Endometrial microvascular endothelial cells (primary cell): Measurements from ENCODE around the gene SERTAD3. TPM values are rescaled to one million over a fixed set of nuclear protein-coding genes. Genes with fewer than 3 reads are reported as not detected.
"Not testable (repeated sequence)": the region's sequence is repeated elsewhere in the genome, so short reads cannot be mapped to it uniquely, and the experiment has no call there.

Experiments used
- in situ Hi-C: cut with HindIII; loops from 2 replicates; pipeline ENCODE4 v1.10.0; 2017; ENCODE audit warnings: low sequenced_read_pairs, low pct_unique_long_range_greater_than_20kb; ENCODE audit errors: inconsistent ontology term
- total RNA-seq: library from RNA; depleted of rRNA; stranded (reverse); fragments of >200 nt; gene quantifications from one replicate; pipeline ENCODE4 v1.2.3, GENCODE V29; 2015; ENCODE audit errors: inconsistent ontology term

Gene SERTAD3, protein sequence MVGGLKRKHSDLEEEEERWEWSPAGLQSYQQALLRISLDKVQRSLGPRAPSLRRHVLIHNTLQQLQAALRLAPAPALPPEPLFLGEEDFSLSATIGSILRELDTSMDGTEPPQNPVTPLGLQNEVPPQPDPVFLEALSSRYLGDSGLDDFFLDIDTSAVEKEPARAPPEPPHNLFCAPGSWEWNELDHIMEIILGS
- 27.0 TPM for total RNA-seq

DNA sequence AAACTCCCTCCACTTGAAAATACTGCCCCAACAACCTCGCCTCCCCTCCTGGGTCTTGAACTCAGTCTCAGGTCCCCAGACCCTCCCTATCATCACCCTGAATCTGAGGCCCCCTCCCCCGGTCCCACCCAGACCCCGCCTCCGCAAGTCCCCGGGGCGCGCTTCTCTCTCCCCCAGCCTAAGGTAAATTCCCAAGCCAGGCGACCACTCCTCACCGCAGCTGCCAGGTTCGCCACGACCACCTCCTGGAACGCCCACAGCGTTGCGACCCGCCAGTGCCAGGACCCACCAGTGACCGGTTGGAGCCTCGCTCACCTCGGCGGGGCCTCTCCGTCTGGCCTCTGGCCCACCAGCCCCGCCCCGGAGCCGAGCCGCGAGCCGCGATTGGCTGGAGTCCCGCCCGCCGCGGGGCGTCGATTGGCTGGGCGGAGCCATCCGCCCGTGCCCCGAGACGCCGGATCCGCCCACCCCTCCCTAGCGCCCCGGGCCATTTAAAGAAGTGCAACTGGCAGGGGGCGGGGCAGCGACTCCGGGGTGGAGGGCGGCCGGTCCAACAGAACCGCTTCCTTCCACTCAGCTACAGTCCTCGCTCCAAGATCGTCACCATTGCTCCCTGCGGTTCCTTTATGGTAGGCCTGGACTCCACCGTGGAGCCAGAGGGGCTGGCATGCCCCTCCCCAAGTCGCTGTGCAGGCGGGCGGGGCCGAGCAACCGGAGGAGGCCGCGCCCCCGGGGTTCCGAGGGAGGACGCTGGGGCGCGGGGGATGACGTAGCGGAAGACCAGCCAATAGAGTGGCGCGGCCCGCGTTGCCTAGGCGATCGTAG lies at the start of gene SERTAD3:
TSS of gene SERTAD3 (minus strand) at position 336 of the 825 bp plus-strand sequence. CDS start 2,255 bp downstream, outside the sequence.
- in situ Hi-C loops = no loop called here

DNA sequence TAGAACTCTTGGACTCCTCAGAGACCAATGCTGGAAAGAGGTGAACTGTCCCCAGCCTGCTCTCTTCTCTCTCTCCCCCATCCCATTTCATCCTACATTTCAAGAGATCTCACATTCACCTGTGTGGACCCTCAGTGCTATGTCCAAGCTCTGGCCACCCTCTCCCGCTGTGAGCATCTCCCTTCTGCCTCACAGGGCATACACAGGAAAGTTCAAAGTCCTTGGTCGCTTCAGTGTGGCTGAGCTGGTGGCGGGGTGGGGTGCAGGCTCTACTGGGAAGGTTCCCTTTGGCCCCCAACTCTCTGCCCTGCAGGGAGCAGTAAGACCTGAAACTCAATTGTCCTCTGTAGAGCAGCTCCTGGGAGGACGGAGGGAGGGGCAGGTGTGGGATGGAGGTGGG lies 49.6 kb upstream of the SERTAD3 start:
- in situ Hi-C loops = no loop called here

DNA sequence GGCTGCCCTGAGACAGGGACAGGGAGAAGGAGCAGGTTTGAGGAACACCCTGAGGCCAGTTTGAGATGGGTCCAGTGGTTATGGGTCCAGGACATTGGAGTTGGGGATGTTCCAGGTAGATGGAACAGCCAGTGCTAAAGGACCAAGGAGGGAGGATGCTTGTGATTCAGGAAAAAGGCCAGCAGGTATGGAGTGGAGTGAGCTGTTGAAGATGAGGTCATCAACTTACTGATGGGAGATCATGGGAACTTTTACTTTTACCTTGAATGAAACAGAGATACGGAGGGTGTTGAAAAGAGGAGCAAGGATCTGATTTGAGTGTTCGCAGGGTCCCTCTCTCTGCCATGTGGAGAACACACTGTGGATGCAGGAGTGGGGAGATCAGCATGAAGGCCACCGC lies 48.1 kb upstream of the SERTAD3 start:
- in situ Hi-C loops = no loop called here

DNA sequence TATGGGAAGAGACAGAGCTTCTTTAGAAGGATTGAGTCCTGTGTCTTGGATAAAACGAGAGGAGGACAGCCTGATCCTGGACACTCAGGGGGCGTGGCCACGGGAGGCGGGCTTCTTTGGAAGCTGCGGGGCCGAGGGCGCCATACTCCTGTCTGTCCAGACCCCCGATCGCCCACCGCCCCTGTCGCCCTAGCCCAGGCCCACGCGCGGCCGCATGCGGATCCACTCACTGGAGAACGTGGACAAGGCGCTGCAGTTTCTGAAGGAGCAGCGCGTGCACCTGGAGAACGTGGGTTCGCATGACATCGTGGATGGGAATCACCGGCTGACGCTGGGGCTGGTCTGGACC lies 45.7 kb upstream of the SERTAD3 start:
- in situ Hi-C loops = no loop called here

DNA sequence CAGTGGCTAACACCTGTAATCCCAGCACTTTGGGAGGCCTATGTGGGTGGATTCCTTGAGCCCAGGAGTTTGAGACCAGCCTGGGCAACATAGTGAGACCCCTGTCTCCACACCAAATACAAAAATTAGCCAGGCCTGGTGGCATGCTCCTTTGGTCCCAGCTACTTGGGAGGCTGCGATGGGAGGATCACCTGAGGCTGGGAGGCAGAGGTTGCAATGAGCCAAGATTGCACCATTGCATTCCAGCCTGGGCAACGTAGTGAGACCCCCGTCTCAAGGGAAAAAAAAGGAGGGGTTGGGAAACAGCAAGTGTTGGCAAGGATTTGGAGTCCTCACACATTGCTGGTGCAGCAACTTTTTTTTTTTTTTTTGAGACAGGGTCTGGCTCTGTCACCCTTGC lies 41.9 kb upstream of the SERTAD3 start:
- in situ Hi-C loops = no loop called here

DNA sequence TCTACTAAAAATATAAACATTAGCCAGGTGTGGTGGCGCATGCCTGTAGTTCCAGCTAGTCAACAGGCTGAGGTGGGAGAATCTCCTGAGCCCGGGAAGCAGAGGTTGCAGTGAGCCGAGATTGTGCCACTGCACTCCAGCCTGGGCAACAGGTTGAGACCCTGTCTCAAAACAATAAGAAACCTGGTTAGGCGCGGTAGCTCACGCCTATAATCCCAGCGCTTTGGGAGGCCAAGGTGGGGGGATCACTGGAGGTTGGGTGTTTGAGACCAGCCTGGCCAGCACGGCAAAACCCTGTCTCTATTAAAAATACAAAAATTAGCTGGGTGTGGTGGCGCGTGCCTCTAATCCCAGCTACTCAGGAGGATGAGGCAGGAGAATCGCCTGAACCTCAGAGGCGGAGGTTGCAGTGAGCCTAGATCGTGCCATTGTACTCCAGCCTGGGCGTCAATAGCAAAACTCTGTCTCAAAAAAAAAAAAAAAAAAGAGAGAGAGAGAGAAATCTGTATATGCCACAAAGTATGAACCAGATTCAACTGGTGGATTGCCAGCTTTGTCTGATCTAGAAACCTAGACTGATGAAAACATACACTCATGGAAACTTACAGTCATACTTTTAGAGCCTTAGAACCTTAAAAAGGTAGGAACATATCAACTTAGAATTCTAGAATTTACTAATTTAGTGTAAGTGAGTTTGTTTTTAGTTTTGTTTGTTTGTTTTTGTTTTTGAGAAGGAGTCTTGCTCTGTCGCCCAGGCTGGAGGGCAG lies 31.9 kb upstream of the SERTAD3 start:
- in situ Hi-C loops = not testable (repeated sequence)

- in situ Hi-C loops = no loop called here
Measured at GRCh38 chr19:40474737-40475136, 30.6 kb upstream of the SERTAD3 start.

DNA sequence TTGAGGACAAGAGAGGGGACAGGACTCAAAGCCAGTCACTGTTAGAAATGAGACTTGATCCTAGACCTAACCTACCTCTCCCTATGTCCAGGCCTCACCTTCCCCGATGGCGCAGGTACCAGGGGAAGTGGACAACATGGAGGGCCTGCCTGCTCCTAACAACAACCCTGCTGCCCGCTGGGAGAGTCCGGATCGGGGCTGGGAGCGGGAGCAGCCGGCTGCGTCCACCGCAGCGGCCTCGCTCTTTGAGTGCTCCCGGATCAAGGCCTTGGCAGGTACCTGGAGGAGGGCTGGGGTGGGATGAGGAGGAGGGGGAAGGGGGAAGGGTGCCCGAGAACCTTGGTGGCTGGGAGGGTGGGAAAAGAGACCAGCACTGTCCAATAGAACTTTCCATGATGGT lies 28.4 kb upstream of the SERTAD3 start:
- in situ Hi-C loops = no loop called here

- in situ Hi-C loops = no loop called here
Measured at GRCh38 chr19:40471111-40471510, 27.0 kb upstream of the SERTAD3 start.

DNA sequence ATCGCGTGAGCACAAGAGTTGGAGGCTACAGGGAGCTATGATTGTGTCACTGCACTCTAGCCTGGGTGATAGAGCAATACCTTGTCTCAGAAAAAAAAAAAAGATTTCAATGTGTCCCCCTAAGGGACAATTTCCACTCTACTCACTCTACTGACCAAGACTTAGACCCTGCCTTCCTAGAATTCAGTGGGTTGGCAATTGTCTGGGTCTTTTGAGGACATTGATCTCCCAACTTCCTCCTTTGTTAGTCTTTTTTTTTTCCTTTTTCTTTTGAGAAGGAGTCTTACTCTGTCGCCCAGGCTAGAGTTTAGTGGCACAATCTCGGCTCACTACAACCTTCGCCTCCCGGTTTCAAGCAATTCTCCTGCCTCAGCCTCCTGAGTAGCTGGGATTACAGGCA lies 24.9 kb upstream of the SERTAD3 start:
- in situ Hi-C loops = no loop called here

GRCh38 chr19:40466985-40467734 lies 23.0 kb upstream of the SERTAD3 start, which contains the start of gene SPTBN4:
Gene SPTBN4, plus strand, starts transcription at chr19:40467001. Its CDS starts 5,621 bp downstream, at chr19:40472622.
- in situ Hi-C loops = no loop called here

- in situ Hi-C loops = no loop called here
Measured at GRCh38 chr19:40466219-40466984, 22.3 kb upstream of the SERTAD3 start.

DNA sequence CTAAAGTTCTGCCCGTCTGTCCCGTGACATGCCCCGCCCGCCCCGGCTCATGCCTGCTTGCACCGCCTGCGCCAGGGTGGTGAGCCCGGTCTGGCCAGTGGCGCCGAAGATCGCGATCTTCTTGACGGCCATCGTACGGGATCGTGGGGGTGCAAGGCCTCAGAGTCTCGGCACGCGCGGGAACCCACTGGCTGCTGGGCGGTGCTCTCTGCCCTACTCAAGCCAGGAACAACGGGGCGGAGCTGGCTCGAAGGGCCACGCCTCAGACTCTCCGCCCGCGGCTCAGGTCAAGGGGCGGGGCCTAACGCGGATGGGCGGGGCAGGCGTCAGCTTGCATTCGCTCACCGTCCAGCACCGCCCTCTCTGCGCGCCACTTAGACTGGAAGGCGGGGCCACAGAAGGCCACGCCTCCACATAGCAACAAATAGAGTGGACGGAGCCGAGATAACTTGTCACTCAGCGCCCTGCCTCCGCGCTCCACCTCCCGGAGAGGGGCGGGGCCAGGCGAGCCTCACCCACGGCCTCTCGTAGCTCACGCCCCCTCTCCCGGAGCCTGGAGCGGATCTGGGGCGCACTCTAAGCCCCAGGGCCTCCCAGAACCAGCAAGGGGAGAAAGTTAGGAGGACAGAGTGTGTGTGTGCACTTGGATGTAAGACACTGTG lies 21.6 kb upstream of the SERTAD3 start, which contains the start of gene BLVRB:
TSS of gene BLVRB (minus strand) at position 189 of the 662 bp plus-strand sequence. CDS start at position 132, 57 bp downstream.
- in situ Hi-C loops = no loop called here

DNA sequence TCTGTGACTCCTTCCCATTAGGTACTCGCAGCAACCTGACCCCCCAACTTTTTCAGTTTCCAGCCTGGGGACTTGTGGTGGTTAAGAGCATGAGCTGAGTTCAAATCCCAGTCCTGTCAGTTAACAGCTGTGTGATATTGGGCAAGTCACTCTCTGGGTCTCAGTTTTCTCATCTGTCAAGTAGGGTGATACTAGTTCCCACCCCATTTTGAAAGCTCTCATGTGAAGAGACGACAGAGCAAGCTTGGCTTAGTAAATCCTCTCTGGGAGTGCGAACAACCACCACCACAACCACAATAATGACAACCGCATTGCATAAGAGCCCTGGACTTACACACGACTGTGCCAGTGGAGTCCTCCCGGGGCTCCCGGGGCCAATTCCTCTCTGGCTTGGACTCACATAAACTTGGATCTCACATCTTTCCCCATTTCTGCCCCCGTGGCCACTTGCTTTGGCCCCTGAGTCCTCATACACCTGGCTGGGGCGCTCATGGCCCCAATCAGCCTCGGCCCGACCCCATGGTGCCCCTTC lies 21.0 kb upstream of the SERTAD3 start:
- in situ Hi-C loops = no loop called here

DNA sequence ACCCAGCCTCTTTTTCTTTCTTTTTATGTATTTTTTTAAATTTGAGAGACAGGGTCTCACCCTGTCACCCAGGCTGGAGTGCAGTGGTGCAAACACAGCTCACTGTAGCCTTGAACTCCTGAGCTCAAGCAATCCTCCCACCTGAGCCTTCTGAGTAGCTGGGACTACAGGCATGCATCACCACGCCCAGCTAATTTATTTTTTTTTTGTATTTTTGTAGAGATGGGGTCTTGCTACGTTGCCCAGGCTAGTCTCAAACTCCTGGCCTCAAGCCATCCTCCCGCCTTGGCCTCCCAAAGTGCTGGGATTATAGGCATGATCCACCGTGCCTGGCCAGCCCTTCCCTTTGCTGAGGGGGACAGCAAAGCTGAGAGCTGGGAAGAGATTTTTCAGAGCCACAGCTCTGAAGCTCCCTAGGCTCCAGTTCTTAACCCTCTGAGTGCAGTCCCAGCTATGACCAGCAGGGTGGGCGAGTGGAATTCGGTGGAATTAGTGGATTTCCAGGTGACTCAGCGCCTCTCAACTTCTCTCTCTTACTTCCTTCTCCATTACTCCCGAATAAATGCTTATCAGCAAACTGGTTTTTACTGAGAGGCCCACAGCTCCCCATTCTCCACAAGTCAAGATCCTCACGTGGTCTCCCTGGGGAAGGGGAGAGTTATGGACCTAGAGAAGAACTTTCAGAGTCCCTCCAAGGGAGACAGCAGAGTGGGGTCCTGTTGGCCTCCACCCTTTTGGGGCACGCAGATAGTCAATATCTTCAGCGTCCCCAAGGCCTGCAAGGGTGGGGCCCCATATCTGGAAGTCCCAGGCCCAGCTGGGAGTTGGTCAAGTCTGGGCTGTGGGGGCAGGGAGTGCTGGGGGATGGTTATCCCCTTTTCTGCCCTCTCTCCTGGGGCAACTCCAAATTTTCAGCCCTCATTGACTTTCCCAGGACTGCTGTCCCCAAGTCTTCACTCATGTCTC lies 20.2 kb upstream of the SERTAD3 start:
- in situ Hi-C loops = no loop called here

DNA sequence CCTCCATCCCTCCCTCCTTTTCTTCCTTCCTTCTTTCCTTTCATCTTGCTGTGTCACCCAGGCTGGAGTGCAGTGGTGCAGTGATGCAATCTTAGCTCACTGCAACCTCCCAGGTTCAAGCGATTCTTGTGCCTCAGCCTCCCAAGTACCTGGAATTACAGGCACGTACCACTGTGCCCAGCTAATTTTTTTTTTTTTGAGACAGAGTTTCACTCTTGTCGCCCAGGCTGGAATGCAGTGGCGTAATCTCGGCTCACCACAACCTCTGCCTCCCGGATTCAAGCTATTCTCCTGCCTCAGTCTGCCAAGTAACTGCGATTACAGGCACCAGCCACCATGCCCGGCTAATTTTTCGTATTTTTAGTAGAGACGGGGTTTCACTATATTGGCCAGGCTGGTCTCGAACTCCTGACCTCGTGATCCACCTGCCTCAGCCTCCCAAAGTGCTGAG lies 19.5 kb upstream of the SERTAD3 start:
- in situ Hi-C loops = not testable (repeated sequence)
